Central memory CD8-positive, alpha-beta T cell (primary cell): Measurements from ENCODE around the gene C12orf42.
A peak's percentile ranks its signal among the peaks of the same experiment; 100 is the strongest.

ENCODE experiments used
- ATAC-seq: fragments of 150-1000 bp; cut with Tn5 transposase; replicated peaks from 2 replicates; pipeline ENCODE4 v1.10.0; 2022; ENCODE audit warnings: mild to moderate bottlenecking, moderate FRiP score, moderate number of reproducible peaks; ENCODE audit not compliant: poor library complexity, severe bottlenecking; ENCODE audit errors: extremely low read depth
- DNase-seq, 2 donors: peaks; one replicate each; pipeline ENCODE4 v3.0.0; 2021; ENCODE audit warnings: low spot score in 2 of 2
- H3K27ac Mint-ChIP-seq: one replicate; pipeline ENCODE4 v1.8.0; 2022; ENCODE audit warnings: low read depth, mild to moderate bottlenecking, moderate library complexity, mixed read lengths
- H3K27me3 Mint-ChIP-seq: one replicate; pipeline ENCODE4 v1.8.0; 2022; ENCODE audit warnings: mixed read lengths
- H3K36me3 Mint-ChIP-seq: one replicate; pipeline ENCODE4 v1.8.0; 2022; ENCODE audit warnings: mild to moderate bottlenecking, moderate library complexity, mixed read lengths; ENCODE audit not compliant: insufficient read depth
- H3K4me1 Mint-ChIP-seq: one replicate; pipeline ENCODE4 v1.8.0; 2022; ENCODE audit warnings: mixed read lengths
- H3K4me3 Mint-ChIP-seq: one replicate; pipeline ENCODE4 v1.8.0; 2022; ENCODE audit warnings: mild to moderate bottlenecking, moderate library complexity, mixed read lengths
- H3K9me3 Mint-ChIP-seq: one replicate; pipeline ENCODE4 v1.8.0; 2022; ENCODE audit warnings: mixed read lengths

C12orf42 gene

GRCh38 chr12:103475073-103475472, 20.7 kb downstream of the C12orf42 start:
- H3K36me3 Mint-ChIP-seq, result no peaks in the 10 kb centered on the region
- no peak overlapping the region for H3K27ac Mint-ChIP-seq
- DNase-seq (no peak), ATAC-seq (no peak)
- H3K27me3 Mint-ChIP-seq, result no peaks in the 10 kb centered on the region
- H3K9me3 Mint-ChIP-seq, result no peaks in the 10 kb centered on the region
- peaks cover 5% of the 10 kb centered on the region for H3K4me1 Mint-ChIP-seq
- no peak overlapping the region for H3K4me3 Mint-ChIP-seq

GRCh38 chr12:103470664-103471063, 25.1 kb downstream of the C12orf42 start:
- ATAC-seq, result no peak
- no peaks in the 10 kb centered on the region for H3K36me3 Mint-ChIP-seq
- H3K4me1 Mint-ChIP-seq, result peaks cover 5% of the 10 kb centered on the region
- no peaks in the 10 kb centered on the region for H3K9me3 Mint-ChIP-seq
- no peak overlapping the region for H3K27ac Mint-ChIP-seq
- no peak for DNase-seq
- H3K4me3 Mint-ChIP-seq, result no peak overlapping the region
- no peaks in the 10 kb centered on the region for H3K27me3 Mint-ChIP-seq

- Mint-ChIP-seq H3K27ac (no peak overlapping the region), H3K36me3 (no peaks in the 10 kb centered on the region), H3K4me1 (peaks cover 5% of the 10 kb centered on the region), H3K27me3 (no peaks in the 10 kb centered on the region), H3K9me3 (no peaks in the 10 kb centered on the region), H3K4me3 (no peak overlapping the region)
- ATAC-seq (no peak), DNase-seq (no peak)
Observed at GRCh38 chr12:103469719-103470118, 26.0 kb downstream of the C12orf42 start.

- Mint-ChIP-seq H3K9me3 (peaks cover 5% of the 10 kb centered on the region), H3K36me3 (no peaks in the 10 kb centered on the region), H3K4me1 (peaks cover 5% of the 10 kb centered on the region), H3K27ac (no peak overlapping the region), H3K4me3 (no peak overlapping the region), H3K27me3 (no peaks in the 10 kb centered on the region)
- DNase-seq (no peak), ATAC-seq (no peak)
Observed at GRCh38 chr12:103468837-103469236, 26.9 kb downstream of the C12orf42 start.

GRCh38 chr12:103462675-103463074, 33.1 kb downstream of the C12orf42 start:
- Mint-ChIP-seq H3K36me3 (peaks cover 2% of the 10 kb centered on the region), H3K27ac (no peak overlapping the region), H3K4me3 (no peak overlapping the region), H3K4me1 (no peaks in the 10 kb centered on the region), H3K9me3 (peaks cover 9% of the 10 kb centered on the region), H3K27me3 (no peaks in the 10 kb centered on the region)
- ATAC-seq, result no peak
- DNase-seq, result no peak

- H3K27me3 Mint-ChIP-seq, result no peaks in the 10 kb centered on the region
- ATAC-seq, result no peak
- H3K4me3 Mint-ChIP-seq, result no peak overlapping the region
- peaks cover 3% of the 10 kb centered on the region for H3K36me3 Mint-ChIP-seq
- no peaks in the 10 kb centered on the region for H3K9me3 Mint-ChIP-seq
- no peak for DNase-seq
- no peak overlapping the region for H3K27ac Mint-ChIP-seq
- peaks cover 15% of the 10 kb centered on the region for H3K4me1 Mint-ChIP-seq
Observed at GRCh38 chr12:103457471-103457870, 38.3 kb downstream of the C12orf42 start.

- no peaks in the 10 kb centered on the region for H3K27me3 Mint-ChIP-seq
- H3K9me3 Mint-ChIP-seq, result no peaks in the 10 kb centered on the region
- peak overlapping the region; percentile 50 for H3K27ac Mint-ChIP-seq
- no peak overlapping the region for H3K4me3 Mint-ChIP-seq
- H3K4me1 Mint-ChIP-seq, result peaks cover 15% of the 10 kb centered on the region
- peaks cover 6% of the 10 kb centered on the region for H3K36me3 Mint-ChIP-seq
- no peak for DNase-seq
- ATAC-seq, result no peak
Observed at GRCh38 chr12:103456006-103456405, 39.8 kb downstream of the C12orf42 start.

GRCh38 chr12:103455020-103455763, 40.6 kb downstream of the C12orf42 start:
- ATAC-seq (peak; percentile 94), DNase-seq (no peak)
- H3K4me1 Mint-ChIP-seq, result peaks cover 15% of the 10 kb centered on the region
- H3K9me3 Mint-ChIP-seq, result no peaks in the 10 kb centered on the region
- H3K36me3 Mint-ChIP-seq, result peaks cover 6% of the 10 kb centered on the region
- H3K27ac Mint-ChIP-seq, result peak overlapping the region; percentile 50
- H3K4me3 Mint-ChIP-seq, result no peak overlapping the region
- H3K27me3 Mint-ChIP-seq, result no peaks in the 10 kb centered on the region

- no peak for ATAC-seq
- Mint-ChIP-seq H3K4me3 (no peak overlapping the region), H3K36me3 (peaks cover 4% of the 10 kb centered on the region)
Observed at GRCh38 chr12:103444983-103445382, 50.8 kb downstream of the C12orf42 start.

GRCh38 chr12:103442822-103443221, 52.9 kb downstream of the C12orf42 start:
- no peak overlapping the region for H3K4me3 Mint-ChIP-seq

More at GRCh38 chr12:103444983-103445382, 50.8 kb downstream of the C12orf42 start:
- H3K27ac Mint-ChIP-seq, result no peak overlapping the region
- no peaks in the 10 kb centered on the region for H3K9me3 Mint-ChIP-seq
- H3K27me3 Mint-ChIP-seq, result no peaks in the 10 kb centered on the region
- no peak for DNase-seq
- peaks cover 12% of the 10 kb centered on the region for H3K4me1 Mint-ChIP-seq

GRCh38 chr12:103442182-103442555, 53.6 kb downstream of the C12orf42 start:
- H3K4me3 Mint-ChIP-seq, result no peak overlapping the region
- H3K36me3 Mint-ChIP-seq, result peaks cover 6% of the 10 kb centered on the region
- H3K4me1 Mint-ChIP-seq, result peaks cover 12% of the 10 kb centered on the region
- no peaks in the 10 kb centered on the region for H3K9me3 Mint-ChIP-seq
- DNase-seq (no peak), ATAC-seq (no peak)
- no peaks in the 10 kb centered on the region for H3K27me3 Mint-ChIP-seq
- peak overlapping the region; percentile 87 for H3K27ac Mint-ChIP-seq

More at GRCh38 chr12:103442822-103443221, 52.9 kb downstream of the C12orf42 start:
- ATAC-seq, result no peak
- DNase-seq, result no peak
- Mint-ChIP-seq H3K27ac (peak overlapping the region; percentile 87), H3K4me1 (peaks cover 12% of the 10 kb centered on the region), H3K9me3 (no peaks in the 10 kb centered on the region), H3K27me3 (no peaks in the 10 kb centered on the region), H3K36me3 (peaks cover 4% of the 10 kb centered on the region)

- peak; percentile 95 for ATAC-seq
- peak overlapping the region; percentile 76 for H3K4me3 Mint-ChIP-seq
Observed at GRCh38 chr12:103441437-103442181, 54.2 kb downstream of the C12orf42 start.

More at GRCh38 chr12:103441437-103442181, 54.2 kb downstream of the C12orf42 start:
- peak in 1 of 2 donors; percentile 33 for DNase-seq
- no peaks in the 10 kb centered on the region for H3K27me3 Mint-ChIP-seq
- H3K36me3 Mint-ChIP-seq, result peaks cover 7% of the 10 kb centered on the region
- peak overlapping the region; percentile 87 for H3K27ac Mint-ChIP-seq
- H3K9me3 Mint-ChIP-seq, result no peaks in the 10 kb centered on the region
- peaks cover 12% of the 10 kb centered on the region for H3K4me1 Mint-ChIP-seq
